HG03460 (cell line): ENCODE measurements around the gene FAM83E.
A peak's percentile ranks its signal among the peaks of the same experiment; 100 is the strongest.
"Not testable (repeated sequence)": the region's sequence is repeated elsewhere in the genome, so short reads cannot be mapped to it uniquely, and the experiment has no call there.

Experiments
- ATAC-seq: cut with Tn5 transposase; IDR thresholded peaks from one replicate; pipeline ENCODE4 v1.9.1; 2021; ENCODE audit not compliant: unreplicated experiment

FAM83E gene

DNA sequence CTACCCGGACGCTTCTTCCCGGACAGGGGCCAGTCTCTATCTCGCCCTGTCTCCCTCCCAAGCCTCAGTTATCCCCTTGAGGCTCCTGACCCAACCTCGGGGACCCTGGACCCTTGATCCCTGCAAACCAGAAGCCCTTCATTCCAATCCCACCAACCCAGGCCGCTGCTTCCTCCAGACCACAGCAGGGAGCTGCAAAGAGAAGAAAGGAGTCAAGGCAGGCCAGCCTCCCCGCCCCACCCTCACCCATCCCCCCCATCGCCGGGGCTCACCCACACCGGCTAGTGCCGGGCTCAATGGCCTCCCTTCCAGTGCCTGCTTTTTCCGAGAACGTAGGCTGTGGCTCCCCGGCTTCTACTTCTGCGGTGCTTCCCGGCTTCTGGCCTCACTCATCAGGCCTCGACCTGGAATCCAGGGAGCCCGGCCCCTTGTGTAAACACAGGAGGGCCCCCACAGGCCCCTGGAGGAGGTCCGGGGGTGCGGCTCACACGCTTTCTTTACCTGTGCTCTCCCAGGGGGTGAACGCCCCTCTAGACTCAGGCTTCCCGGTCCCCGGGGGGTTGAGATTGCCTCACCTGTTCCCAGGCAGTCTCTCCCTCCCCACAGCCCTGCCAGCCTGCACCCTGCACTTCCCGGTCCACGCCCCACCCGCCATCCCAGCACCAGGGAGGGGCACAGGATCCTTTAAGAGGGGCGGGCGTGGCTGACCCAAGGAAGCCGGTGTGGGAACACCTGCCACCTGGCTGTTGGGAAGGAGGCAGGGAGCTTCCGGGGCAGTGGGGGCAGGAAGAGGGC is at the start of gene FAM83E:
FAM83E (minus strand) TSS at position 641 of the 795 bp plus-strand sequence. CDS start 1,704 bp downstream, outside the sequence.
- no peak for ATAC-seq

DNA sequence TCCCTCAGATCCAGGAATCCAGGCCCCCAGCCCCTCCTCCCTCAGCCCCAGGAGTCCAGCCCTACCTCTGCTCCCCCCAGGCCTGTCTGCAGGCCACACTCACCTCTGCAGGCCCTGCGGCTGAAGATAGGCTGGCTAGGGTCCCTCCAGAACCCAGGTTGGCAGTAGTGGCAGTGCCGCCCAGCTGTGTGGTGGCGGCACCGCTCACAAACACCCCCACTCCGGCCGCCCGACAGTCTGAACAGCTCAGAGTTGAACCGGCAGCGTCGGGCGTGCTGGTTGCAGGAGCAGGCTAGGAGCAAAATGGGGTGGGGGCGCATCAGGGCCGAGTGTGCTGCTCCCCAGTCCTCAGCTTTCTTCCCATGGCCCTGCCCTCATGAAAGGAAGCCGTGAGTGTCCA is 49.6 kb upstream of the FAM83E start:
- no peak for ATAC-seq

DNA sequence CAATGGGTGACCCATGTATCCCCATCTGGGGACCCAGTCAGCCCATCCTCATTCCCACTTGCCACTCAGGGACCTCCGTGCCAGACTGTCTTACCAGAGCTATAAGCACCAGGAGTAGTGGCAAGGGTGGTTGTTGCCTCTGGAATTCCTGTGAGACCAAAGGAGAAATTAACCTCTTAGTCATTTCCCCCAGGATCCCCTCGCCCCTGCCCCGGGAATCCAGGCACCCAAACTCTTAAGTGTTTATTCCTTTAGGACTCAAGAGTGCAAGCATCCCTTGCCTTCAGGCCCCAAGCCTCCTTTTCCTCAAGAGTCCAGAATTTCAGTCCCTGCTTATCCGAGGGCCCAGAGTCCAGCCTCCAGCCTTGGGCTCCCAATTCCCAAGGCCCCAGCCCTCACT is 48.8 kb upstream of the FAM83E start:
- no peak for ATAC-seq

DNA sequence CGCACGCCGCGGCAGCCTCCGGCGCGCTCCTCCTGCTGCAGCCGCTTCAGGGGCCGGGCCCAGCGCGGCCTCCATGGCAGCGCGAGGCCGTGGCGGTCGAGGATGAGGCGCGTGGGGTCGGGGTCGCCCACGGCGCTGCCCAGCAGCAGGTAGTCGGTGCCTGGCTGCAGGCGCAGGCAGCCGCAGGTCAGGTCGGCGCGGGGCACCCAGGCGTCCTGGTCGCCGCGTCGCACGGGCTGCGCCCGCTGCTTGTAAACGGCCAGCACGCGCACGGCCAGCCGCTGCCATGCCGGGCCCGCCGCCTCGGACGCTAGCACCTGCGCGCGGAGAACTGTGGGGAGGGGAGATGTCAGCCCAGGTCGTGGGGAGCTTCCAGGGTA is 46.8 kb upstream of the FAM83E start:
- ATAC-seq, result no peak

DNA sequence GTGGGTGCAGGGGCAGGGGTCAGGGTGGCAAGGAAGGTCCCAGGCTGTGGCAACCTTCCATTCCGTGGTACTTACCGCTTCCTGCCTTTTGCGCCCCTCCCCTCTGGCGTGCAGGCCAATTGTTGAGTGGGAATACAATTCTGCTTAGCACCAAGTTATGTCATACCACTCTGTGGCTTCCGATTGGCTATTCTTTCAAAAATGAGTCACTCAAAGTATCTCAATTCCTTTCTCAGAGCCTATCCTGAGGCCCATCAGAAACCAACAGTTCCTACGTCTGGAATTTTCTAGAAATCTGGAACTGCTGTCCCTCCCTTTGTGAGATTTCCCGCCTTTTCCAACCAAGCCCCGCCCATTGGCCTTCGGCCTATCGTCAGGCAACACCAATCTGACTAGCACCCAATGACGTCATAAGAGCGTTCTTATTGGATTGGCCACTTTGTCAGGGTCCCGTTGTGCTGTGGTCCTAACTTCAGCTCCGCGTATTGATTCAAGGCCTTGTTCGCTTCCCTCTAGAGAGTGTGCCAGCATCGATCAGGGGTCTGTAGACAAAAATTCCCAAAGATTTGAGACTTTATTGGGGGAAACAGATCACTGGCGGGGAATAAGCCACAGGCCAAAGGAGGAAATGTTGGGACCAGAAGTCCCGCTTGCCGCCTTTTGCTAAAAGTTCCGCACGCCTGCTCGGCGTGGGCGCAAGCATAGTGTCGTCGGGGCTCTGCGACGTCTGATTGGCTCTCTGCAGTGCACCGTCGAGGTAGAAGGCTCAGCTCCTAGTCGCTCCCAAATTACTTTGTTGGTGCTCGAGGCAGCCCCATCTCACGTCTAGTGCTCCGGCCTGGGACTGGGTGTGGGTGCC is 46.2 kb upstream of the FAM83E start:
- ATAC-seq, result peak; percentile 84

DNA sequence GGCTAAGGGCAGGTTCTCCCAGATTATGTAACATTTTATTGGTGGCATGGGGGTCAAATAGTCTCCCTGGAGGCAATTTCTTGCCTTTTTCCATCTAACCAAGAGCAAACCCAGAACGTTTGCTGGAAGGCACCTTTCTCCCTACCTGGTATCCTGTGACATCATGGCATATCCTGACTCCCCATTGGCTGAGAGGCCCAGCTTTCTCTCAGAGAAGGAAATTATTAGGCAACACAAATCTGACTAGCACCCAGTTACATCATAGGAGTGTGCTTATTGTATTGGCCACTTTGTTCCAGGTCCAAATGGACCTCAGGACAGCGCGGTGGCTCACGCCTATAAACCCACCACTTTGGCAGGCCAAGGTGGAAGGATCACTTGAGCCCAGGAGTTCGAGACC is 44.9 kb upstream of the FAM83E start:
- no peak for ATAC-seq

DNA sequence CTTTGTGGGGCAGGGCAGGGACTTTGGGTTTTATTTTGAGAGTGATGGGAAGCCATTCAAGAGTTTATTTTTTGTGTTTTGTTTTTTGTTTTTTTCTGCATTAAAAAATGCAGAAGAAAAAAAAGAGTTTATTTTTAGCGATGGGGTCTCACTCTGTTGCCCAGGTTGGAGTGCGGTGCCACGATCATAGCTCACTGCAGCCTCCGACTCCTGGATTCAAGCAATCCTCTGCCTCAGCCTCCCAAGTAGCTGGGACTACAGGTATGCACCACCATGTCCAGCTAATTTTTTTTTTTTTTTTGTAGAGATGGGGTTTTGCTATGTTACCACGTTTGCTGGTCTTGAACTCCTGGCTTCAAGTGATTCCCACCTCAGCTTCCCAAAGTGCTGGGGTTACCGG is 43.6 kb upstream of the FAM83E start:
- no peak for ATAC-seq

DNA sequence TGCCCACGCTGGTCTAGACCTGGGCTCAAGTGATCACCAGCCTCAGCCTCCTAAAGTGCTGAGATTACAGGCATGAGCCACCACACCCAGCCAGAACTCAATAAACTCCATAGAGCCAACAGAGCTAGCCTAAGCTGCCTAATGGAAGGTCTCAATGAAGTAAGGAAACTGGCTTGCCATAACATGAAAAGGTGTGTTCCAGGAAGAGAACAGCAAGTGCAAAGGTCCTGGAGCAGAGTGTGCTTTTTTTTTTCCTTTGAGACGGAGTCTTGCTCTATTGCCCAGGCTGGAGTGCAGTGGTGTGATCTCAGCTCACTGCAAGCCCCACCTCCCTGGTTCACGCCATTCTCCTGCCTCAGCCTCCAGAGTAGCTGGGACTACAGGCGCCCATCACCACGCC is 43.0 kb upstream of the FAM83E start:
- not testable (repeated sequence) for ATAC-seq

DNA sequence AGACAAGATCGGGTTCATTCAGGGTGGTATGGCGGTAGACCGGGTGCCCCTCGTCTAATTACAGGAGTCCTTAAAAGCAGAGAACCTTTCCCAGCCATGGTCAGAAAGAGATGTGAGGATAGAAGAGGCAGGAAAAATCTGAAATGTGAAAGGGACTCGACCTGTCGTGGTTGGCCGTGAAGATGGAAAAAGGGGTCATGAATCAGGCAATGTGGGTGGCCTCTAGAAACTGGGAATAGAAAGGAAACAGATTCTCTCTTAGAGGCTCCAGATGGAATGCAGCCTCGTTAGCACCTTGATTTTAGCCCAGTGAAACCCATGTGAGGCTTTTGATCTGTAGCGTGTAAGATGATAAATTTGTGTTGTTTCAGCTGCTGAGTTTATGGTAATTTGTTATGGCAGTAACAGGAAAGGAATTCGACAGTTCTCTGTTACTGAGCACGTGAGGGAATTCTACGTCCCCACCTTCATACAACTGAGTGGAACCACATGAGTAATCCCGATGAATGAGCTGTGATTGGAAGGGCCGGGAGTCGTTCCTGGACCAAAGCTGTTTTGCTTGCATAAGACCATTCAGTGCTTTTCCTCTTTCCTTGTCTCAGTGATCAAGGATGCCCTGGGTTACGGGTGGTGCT is 42.1 kb upstream of the FAM83E start:
- ATAC-seq, result no peak

DNA sequence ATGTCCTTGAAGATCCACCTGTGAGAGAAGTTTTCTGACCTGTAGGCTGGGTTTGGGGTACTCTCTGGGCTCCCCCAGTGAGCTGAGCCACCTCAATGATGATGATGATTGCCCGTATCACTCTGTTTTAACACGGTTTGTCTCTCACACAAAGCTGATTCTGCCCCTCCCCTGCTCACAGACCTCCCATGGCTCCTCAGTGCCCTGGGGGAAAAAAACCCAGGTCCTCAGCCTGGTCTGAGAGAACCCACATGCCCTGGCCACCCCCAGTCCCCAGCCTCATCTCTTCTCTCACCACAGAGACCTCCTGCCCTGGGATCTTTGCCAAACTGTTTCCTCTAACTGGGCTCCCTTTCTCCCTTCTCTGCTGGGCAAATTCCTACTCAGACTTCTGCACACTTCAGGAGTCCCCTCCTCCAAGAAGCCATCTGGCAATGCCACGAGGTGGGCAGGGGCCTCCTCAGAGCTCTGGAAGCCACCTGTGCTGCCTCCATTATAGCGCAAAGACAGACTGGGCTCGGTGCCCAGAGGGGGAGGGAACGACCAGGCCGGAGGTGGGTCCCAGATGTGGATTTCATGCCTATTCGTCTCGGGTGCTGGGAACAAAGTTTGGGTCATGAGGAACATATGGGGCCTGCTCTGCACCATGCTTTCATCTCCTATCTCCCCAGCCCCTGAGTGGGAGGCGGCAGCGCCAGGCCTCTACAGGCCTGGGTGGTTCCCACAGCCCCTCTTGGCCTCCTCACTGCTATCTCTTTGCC is 39.6 kb upstream of the FAM83E start:
- ATAC-seq, result no peak

DNA sequence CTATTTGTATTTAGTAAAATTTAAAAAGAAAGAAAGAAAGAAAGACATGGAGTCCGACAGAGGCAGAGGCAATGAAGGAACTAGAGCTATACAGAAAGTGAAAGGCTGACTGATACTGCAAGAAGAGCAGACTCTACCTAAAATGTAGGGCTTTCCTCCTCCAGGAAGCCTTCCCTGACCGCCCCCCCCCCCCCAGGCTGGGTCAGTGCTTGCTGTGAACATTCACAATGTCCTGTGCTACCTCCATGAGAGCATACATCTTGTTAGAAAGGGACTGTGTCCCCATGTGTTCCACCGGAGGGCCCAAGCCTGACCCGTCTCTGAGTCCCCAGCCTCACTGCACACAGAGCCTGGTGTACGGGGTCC is 36.8 kb upstream of the FAM83E start:
- no peak for ATAC-seq

DNA sequence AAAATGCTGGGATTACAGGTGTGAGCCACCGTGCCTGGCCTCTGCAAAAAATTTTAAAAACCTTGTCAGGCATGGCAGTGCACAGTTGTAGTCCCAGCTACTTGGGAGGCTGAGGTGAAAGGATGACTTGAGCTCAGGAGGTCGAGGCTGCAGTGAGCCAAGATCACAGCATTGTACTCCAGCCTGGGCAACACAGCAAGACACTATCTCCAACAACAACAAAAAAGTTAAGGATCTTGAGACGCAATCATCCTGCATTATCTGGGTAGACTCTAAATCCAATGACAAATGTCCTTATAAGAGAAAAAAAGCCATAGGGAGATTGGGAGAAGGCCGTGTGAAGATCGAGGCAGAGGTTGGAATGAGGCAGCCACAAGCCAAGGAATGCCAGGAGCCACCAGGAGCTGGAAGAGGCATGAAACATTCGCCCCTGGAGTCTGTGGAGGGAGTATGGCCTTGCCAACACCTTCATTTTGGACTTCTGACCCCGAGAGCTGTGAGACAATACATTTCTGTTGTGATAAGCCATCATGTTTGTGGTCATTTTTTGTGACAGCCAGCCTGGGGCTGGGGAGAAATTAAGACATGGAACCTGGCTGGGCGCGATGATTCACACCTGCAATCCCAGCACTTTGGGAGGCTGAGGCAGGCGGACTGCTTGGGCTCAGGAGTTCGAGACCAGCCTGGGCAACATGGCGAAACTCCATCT is 36.3 kb upstream of the FAM83E start:
- no peak for ATAC-seq

DNA sequence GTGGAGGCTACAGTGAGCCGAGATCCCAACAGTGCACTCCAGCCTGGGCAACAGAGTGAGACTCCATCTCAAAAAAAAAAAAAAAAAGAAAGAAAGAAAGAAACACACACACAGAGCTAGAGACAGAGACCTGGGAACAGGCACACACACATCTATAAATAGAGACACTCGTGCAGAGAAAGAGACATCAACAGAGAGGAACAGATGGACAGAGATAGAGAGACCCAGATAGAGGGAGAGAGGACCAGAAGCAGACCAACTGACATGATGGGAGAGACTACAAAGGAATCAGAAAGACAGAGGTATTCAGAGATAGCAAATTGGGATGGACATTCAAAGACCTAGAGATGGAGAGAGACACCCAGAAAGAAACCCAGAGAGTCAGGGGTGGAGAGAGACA is 33.3 kb upstream of the FAM83E start:
- ATAC-seq, result no peak

DNA sequence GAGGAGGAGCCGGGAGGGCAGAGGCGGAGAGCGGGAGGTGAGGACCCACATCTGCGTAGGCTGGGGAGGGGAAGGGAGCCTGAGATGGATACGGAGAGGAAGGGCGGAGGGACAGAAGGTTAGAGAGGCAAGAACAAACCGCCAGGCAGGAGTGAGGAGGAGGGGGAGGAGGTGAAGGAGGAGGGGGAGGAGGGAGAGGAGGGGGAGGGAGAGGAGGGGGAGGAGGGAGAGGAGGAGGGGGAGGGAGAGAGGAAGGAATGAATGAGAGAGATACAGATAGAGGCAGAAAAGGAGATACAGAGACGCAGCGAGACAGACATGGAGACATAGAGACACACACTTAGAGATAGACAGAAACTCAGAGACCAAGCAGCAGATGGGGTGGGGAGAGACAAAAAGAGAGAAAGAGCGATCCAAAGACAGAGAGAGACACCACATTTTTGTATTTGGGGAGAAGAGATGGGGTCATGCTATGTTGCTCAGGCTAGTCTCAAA is 31.9 kb upstream of the FAM83E start:
- no peak for ATAC-seq

DNA sequence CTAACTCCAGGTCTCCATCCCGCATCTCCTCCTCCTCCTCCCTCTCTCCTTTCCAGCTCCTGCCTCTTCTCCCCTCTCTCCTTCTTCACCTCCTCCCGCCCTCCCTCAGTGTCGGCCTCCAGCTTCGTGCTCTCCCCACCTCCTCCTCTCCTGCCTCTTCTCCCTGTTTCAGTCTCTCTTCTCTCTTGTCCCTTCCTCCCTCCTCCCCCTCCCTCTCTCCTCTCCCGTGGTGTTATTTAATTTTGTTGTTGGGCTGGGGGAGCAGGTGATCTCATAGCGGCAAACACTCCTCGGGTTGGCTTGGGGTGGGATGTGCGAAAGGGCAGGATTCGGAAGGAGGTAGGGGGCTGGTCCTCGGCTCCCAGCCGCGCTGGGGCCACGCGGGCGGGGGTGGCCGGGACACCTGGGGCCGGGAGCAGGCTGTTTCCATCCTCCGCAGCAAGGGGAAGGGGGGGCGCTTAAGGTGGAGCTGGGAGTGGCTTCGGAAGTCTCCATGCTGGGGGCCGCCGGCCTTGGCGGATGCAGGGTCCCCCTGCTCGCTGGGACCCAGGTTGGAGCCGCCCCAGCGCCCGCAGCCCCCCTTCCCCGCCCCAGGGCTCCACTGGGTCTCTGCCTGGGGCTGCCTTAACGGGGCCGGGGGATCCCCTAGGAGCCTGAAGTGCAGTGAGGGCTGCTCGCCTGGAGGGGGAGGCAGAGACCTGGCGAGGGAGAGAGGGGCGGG is 31.3 kb upstream of the FAM83E start, which contains the start of gene CA11:
CA11 (minus strand) TSS at position 187 of the 721 bp plus-strand sequence. CDS start 555 bp downstream, outside the sequence.
- ATAC-seq, result peak; percentile 60

DNA sequence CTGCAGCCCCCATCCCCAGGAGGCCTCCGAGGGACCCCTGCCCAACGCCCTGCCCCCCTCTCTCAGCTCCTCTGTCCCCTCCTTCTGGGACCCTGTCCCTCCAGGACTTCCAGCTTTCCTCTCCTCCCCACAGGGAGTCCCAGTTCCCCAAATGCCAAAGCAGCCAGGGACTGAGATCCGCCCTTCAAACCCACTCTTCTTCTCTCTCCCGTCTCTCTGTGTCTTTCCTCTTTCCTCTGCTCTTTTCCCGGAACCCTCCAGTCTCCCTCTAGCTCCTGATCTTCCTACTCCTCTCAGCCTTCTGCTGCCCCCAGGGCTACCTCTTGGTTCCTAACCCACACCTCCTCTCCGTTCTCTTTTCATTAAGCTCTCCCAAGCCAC is 30.7 kb upstream of the FAM83E start:
- ATAC-seq, result no peak

DNA sequence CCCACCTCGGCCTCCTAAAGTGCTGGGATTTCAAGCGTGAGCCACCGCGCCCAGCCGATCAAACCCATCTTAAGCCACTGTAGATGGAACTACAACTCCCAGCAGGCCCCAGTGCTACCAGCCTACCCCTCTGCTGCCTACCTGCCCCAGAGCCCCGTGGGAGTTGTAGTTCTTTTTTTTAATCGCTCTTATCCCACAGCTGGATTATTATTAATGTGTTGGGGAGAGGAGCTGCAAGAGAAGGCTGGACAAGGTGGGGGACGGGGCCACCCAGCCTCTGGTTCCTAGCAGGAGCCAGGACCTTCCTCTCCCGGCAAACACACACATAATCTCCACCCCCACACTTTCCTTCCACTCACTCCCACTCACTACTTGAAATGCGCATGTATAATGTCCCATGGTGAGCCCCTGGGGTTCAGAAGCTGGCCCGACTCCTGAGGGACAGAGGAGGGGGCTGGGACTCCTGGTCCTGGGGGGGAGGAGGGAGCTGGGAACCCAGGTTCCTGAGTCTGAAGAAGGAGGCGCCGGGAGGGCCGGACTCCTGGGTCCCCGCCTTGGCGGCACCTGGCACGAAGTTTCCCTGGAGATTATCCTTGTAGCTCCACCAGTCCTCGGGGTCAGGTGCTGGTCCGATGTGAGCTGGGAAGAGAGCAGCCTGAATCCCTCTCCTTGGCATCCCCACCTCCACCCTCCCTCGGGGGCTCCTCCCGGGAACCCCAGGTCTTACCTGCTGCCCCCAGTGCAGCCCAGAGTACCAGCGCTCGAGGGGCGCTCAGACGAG is 30.2 kb upstream of the FAM83E start:
- ATAC-seq, result no peak

DNA sequence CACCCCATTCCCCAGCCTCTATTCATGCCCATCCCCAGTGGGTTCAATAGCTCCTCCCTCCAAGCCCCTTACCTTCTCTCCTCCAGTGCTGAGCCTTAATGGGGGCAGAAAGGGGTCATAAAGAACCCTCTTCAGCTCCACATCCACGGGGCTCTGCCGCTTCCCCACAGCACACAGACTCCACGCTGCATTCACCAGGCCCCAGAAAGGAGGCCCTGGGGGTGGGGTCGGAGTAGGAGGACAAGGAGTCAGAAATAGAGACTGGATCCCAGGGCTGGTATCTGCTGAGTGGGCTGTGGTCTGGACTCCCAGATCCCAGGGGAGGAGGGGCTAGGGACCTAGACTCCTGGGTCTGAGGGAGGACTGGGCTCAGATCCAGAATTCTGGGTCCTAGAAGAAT is 29.5 kb upstream of the FAM83E start:
- no peak for ATAC-seq

DNA sequence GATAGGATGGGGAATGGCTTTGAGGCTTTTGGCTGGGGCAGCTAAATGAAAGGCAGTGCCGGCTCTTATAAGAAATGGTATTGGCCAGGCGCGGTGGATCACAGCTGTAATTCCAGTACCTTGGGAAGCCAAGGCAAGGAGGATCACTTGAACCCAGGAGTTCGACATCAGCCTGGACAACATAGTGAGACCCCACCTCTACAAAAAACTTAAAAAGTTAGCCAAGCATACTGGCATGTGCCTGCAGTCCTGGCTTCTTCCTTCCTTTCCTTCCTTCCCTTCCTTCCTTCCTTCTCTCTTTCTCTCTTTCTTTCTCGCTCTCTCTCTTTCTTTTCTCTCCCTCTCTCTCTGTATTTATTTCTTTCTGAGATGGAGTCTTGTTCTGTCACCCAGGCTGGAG is 28.0 kb upstream of the FAM83E start:
- ATAC-seq, result no peak
